NCI-H510A (cell line): ENCODE results near the gene AFAP1L2.

Experiments used
- DNase-seq: peaks from one replicate; lab custom pipeline; 2025; lab: John Stamatoyannopoulos, UW

AFAP1L2 gene

DNA sequence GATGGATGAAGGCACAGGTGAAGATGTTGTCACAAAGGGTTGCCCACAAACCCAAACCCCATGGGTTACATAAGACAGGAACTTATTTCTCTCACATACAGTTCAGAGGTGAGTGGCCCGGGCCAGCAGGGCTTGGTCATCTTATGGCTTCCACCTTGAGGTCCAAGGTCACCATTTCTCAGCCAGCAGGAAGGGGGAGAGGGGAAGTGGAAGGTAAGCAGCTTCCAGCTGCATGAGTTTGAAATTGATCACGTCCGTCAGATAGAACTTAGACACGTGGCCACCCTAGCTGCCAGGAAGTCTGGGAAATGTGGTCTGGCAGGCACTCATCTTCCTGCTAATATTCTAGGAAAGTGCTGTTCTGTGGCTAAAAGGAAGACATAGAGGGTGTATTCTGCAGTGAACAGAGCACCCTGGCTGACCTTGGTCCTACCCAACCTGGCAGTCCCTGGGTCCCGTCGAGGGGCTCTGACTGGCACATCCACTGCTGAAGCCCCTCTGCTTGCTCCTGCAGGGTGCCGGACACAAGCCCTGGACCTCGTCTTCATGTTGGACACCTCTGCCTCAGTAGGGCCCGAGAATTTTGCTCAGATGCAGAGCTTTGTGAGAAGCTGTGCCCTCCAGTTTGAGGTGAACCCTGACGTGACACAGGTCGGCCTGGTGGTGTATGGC, 115.7 kb downstream of the AFAP1L2 start:
- no peak for DNase-seq

DNA sequence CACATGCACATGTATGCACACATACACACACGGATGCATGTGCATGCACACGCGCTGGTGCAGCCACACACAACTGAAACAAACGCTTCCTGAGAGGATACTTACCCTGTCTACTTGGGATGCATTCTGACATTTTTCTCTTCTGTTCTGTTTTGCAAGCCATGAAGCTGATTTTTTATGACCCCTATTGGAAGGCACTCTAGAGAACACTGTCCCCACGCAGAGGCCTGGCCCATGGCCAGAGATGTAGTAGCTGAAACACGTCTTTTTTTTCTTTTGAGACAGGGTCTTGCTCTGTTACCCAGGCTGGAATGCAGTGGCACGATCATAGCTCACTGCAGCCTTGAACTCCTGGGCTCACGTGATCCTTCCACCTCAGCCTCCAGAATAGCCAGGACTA, 117.4 kb downstream of the AFAP1L2 start:
- DNase-seq = no peak

- DNase-seq = no peak
Measured at GRCh38 chr10:114285961-114286441, 118.3 kb downstream of the AFAP1L2 start.

- no peak for DNase-seq
Measured at GRCh38 chr10:114284346-114285071, 119.8 kb downstream of the AFAP1L2 start.

DNA sequence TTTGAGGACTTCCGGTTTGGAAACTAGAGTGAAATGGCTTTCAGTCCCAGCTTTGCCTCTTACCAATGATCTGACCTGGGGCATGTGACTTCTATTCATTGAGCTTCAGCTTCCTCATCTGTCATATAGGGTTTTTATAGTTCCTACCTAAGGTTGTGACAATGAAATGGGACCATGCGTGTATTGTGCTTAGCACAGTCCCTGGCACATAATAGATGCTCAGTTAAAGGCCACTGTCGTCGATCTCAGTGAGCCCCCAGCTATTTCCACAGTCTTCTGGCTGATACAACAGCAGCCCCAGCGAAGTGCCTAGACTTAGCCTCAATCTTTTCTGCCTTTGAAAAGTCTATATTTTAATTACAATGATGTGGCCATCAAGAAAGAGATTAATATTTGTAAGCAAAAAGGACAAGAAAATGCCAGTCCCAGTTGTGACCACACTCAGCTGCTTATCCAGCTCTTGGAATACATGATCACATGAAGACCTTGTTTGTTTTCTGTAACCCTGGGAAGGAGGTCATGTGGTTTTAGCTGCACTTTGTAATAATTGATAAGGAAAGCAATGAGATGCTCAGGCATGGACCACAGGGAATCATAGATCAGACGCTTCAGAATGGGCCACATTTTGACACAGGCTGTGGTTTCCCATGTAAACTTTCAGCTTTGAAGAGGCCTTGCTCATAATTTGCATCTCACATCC, 120.6 kb downstream of the AFAP1L2 start:
- DNase-seq = no peak

- DNase-seq = no peak
Measured at GRCh38 chr10:114283091-114283490, 121.2 kb downstream of the AFAP1L2 start.

- DNase-seq = no peak
Measured at GRCh38 chr10:114282526-114282925, 121.8 kb downstream of the AFAP1L2 start.

DNA sequence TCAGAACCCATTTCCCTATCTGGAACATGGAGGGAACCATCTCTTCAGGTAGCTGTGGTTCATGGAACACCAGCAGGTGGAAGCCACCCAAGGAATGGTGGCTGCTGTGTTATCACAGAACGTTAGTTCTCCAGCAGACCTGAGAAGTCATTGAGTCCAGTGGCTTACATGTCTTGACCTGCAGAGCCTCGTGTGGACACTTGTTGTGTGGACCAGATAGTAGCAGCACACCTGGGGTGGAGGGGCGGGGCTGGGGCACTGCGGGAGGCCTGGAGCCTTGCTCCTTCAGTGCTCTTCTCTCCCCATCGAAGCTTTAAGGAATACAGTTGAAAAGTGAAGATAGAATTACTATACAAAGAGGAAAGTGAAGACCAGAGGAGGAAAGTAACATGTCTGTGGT, 122.8 kb downstream of the AFAP1L2 start:
- DNase-seq = no peak

DNA sequence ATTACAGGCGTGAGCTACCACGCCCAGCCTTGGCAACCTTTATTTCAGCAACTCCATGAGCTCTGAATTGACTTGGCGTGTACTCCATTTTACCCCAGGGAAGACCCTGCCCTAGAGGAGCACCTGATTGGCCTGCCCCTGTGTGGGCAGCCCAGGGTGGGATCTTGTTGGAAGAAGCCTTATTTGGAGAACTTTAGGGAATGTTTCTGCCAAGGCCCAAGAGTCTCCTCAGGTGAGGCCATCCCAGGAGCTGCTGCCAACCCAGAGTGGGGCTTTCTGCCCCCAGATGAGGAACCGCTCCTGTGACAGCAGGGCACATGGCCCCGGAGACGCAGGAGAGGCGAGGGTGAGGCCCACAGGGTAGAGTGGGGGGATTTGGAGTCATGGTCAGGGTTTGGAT, 123.3 kb downstream of the AFAP1L2 start:
- DNase-seq = no peak

DNA sequence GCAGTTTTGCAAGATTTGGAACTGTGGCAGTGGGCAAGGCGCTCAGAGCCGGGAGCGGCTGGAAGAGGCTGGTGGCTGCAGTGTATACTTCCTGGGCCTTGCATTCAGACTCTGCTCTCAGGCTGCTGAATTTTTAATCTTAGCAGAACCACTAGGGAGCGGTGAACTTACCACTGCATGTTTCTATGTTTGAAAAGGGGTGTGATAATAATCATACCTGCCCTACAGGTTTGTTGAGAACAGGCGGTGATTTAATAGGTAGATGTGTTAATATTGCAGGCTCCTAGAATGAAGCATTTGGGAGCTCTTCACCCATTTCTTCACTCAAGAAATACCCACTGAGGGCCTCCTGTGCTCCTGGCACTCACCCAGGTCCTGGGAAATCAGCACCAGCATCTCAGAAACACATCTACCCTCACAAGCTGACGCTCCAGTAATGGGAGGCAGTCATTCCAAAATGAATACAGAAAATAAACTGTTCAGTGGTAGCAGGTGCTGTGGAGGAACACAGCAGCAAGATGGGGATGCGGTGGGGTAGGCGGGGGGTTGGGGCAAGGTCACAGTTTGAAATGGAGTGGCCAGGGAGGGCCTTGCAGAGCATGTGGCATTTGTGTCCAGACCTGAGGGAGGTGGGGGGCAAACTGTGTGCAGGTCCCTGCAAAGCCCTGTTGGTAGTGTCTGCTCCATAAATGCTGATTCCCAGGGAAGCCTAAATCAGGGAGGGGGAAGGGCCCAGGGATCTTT, 124.2 kb downstream of the AFAP1L2 start:
- no peak for DNase-seq

DNA sequence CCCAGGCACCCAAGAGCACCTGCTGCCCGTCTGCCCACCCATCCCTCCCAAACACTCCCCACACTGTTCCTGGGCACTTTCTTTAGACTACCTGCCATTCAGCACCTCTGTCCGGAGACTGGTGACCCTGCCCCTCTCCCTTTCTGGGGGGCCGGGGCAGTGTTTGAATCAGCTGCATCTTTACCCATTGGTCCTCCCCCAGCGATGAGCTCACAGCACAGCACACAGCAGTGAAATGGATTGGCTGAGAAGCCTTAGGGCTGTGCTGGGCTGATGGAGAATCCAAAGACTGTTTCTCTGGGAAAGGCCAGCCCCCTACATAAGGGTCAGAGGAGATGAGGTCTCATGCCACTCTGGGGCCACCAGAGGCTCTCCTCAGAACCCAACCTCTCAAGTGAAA, 125.0 kb downstream of the AFAP1L2 start:
- no peak for DNase-seq

GRCh38 chr10:114278884-114279191, 125.5 kb downstream of the AFAP1L2 start:
- no peak for DNase-seq

- DNase-seq = no peak
Measured at GRCh38 chr10:114278140-114278883, 126.0 kb downstream of the AFAP1L2 start.

- DNase-seq = no peak
Measured at GRCh38 chr10:114276671-114277070, 127.6 kb downstream of the AFAP1L2 start.

DNA sequence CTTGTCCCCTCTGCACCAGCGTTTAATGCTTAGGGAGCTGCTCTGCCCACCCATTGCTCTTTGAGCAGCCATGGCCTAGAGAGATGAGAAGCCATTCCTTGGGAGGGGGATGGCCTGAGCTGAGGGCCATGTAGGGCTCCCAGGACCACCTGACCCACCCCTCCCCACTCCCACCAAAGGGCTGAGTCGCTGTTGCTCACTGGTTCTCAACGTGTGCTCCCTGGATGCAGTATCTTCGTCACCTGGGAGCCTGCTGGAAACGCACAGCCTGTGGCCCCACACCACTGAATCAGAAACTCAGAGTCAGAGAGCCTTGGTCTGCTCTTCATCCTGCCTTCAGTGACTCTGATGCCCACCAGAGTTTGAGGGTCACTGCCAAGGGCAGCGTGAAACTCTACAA, 128.2 kb downstream of the AFAP1L2 start:
- no peak for DNase-seq

DNA sequence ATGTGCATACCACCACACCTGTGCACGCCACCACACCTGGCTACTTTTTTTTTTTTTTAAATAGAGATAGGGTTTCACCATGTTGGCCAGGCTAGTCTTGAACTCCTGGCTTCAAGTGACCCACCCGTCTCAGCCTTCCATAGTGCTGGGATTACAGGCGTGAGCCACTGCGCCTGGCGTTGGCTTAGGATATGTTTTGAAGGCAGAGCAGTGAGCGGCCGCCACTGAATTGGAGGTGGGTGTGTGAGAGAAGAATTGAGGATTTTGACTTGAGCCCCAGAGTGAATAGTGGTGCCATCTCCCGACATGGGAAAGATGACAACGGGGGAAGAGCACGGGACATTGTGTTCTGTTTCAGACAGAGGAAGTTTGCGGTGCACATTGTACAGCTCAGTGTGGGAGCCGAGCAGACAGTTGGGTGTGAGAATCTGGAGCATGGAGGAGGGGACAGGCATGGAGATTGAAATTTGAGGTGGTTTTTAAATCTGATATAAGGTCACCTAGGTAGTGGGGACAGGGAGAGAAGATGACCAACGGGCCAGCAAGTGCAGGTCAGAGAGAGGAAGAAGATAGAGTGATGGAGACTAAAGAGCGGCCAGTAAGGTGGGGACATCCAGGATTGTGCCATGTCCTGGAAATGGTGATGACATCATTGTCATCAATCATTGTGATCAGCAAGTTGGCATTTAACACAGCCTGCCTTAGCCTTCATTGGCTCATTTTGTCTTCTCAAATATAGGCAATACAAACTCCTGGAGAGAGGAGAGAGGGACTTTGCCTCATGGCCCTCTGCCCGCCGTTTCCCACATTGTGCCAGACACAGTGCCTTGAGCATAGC, 129.5 kb downstream of the AFAP1L2 start:
- no peak for DNase-seq

GRCh38 chr10:114273910-114274309, 130.4 kb downstream of the AFAP1L2 start:
- DNase-seq = no peak

DNA sequence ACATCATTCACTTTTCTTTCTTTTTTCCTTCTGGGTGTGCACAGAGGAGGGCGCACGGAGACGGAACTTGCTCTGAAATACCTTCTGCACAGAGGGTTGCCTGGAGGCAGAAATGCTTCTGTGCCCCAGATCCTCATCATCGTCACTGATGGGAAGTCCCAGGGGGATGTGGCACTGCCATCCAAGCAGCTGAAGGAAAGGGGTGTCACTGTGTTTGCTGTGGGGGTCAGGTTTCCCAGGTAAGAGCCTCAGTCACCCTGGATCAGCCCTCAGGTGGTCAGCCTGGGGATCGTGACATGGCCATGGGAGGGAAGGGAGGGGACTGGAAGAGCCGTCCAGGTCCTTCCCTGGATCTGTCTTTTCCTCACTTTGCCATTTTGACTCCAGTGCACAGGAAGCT, 131.6 kb downstream of the AFAP1L2 start:
- no peak for DNase-seq

- no peak for DNase-seq
Measured at GRCh38 chr10:114271779-114272167, 132.5 kb downstream of the AFAP1L2 start.

GRCh38 chr10:114271075-114271778, 133.1 kb downstream of the AFAP1L2 start:
- no peak for DNase-seq
